ENCODE measurements around the gene TRAPPC2L. TPM values are rescaled to one million over a fixed set of nuclear protein-coding genes. Genes with fewer than 3 reads are reported as not detected.

Gene TRAPPC2L
- total and polyA plus RNA-seq, 2 experiments from 2014 or later, result 58.7 to 215 TPM

DNA sequence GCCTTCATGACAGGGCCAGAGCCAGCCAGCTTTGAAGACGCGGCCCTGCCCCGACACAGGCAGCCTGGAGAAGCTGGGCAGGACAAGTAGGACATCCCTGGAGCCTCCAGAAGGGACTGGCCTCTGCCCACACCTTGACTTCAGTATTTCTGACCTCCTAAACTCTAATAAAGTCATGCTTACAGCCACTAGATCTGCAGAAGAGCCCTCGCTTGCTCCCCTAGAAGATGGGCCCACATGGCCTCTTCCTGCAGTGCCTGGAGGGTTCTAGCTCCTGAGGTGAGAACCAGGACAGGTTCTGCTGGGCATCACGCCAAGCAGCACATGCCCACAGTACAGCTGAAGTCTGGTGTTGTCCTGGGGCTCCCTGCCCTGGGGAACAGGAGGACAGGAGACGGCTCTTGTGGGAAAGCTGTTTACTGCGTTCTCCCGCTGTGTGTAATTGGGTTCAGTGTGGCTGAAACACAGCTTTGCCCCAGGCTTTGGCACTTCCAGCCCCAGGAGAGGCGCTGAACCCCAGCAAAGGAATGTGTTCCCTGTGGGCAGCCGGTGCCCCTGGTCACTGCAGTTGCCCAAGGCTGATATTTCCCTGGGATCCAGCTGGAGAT is 47.8 kb upstream of the TRAPPC2L start:
- Histone ChIP-seq H3K36me3 (replicated peaks; ENCODE audit: insufficient read depth, low read depth) (no peaks in the 10 kb centered on the region), H3K79me2 (peaks cover 25% of the 10 kb centered on the region), H3K9me2 (replicated peaks; ENCODE audit: insufficient read depth) (no peaks in the 10 kb centered on the region), H3K4me2 (no peak overlapping the region), H3K27me3 (no peaks in the 10 kb centered on the region), H3K9me3 (ENCODE audit: low read depth) (no peaks in the 10 kb centered on the region), H2AFZ (no peak overlapping the region), H3K27ac (no peak overlapping the region), H3K4me1 (ENCODE audit: insufficient read depth) (peaks cover 26% of the 10 kb centered on the region), H4K20me1 (ENCODE audit: insufficient read depth, poor library complexity, severe bottlenecking) (peaks cover 6% of the 10 kb centered on the region), H3K4me3 (no peak overlapping the region)
- DNase-seq (ENCODE audit: low spot score), result no peak
- TF ChIP-seq, protein P1, sequence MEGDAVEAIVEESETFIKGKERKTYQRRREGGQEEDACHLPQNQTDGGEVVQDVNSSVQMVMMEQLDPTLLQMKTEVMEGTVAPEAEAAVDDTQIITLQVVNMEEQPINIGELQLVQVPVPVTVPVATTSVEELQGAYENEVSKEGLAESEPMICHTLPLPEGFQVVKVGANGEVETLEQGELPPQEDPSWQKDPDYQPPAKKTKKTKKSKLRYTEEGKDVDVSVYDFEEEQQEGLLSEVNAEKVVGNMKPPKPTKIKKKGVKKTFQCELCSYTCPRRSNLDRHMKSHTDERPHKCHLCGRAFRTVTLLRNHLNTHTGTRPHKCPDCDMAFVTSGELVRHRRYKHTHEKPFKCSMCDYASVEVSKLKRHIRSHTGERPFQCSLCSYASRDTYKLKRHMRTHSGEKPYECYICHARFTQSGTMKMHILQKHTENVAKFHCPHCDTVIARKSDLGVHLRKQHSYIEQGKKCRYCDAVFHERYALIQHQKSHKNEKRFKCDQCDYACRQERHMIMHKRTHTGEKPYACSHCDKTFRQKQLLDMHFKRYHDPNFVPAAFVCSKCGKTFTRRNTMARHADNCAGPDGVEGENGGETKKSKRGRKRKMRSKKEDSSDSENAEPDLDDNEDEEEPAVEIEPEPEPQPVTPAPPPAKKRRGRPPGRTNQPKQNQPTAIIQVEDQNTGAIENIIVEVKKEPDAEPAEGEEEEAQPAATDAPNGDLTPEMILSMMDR (IDR thresholded peaks at IDR 0.05; ENCODE audit: poor library complexity), result no peak
- TF ChIP-seq EZH2phosphoT487 (IDR thresholded peaks at IDR 0.05; ENCODE audit: low read depth, severe bottlenecking, unreplicated experiment) (no peak), EZH2 (IDR thresholded peaks at IDR 0.05; ENCODE audit: borderline replicate concordance) (no peak)
- WGBS (ENCODE audit: low lambda C conversion rate, missing lambda C conversion rate), result 86% methylated on average over 10 of the region's 10 CpGs

DNA sequence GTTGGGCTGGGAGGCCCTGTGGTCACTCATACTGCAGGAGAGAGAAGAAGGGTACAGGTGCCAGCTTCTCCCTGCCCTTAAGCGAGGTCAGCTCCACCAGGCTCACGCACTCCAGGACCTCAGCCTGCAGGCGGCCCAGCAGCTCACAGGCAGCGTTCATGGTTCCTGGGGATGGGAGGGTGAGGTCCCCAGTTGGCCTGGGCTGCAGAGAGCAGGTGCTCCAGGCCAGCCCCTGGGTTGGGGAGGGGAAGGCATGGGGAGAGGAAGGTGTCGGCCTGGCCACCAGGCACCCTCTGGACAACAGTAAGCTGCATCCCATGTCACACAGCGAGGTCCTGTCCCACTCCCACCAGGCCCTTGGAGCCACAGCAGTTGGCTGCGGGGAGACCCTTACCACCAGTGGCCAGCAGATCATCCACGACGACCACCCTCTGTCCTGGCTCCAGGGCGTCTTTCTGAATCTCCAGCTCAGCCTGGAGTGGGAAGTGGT is 47.2 kb upstream of the TRAPPC2L start:
- no peak for TF ChIP-seq EZH2 (IDR thresholded peaks at IDR 0.05; ENCODE audit: borderline replicate concordance)
- DNase-seq (ENCODE audit: low spot score), result no peak
- Histone ChIP-seq H3K79me2 (peaks cover 21% of the 10 kb centered on the region), H3K4me1 (ENCODE audit: insufficient read depth) (peaks cover 20% of the 10 kb centered on the region), H2AFZ (no peak overlapping the region), H3K27me3 (no peaks in the 10 kb centered on the region), H3K36me3 (replicated peaks; ENCODE audit: insufficient read depth, low read depth) (no peaks in the 10 kb centered on the region), H3K9me2 (replicated peaks; ENCODE audit: insufficient read depth) (no peaks in the 10 kb centered on the region), H3K9me3 (ENCODE audit: low read depth) (no peaks in the 10 kb centered on the region), H4K20me1 (ENCODE audit: insufficient read depth, poor library complexity, severe bottlenecking) (peaks cover 6% of the 10 kb centered on the region), H3K4me3 (no peak overlapping the region), H3K4me2 (peak overlapping the region; percentile 89), H3K27ac (no peak overlapping the region)
- WGBS (ENCODE audit: low lambda C conversion rate, missing lambda C conversion rate), result 89% methylated on average over 10 of the region's 10 CpGs

DNA sequence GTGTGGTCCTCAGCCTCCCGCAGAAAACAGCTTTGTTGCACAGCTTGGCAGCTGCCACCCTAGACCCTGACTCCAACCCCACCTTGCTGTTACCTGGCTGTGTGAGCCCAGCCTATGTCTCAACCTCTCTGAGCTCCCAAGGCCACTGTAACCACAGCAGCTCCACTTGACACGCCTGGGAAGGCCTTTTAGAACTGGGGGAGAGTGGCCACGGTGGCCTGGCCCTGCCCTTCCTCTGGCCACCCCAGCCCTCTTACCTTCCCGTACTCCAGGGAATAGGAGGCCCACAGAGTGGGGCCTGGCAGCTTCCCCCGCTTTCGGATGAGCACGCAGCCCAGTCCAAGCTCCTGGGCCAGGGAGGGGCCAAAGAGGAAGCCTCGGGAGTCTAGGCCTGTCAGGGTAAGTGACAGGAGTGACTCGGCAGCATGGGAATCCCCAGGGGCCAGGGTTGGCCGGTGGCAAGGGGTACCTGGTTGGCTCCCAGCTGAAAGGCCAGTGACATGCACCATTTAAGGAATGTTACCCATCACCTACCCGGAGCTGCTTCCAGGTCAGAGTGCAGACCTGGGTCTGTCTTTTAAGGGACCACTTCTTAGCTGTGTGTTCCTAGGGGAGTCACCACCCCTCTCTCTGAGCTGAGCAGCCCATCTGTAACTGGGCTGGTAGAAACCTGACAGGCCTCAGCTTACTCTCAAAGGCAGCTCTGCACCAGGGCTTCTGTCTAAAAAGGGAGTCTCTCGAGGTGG is 46.6 kb upstream of the TRAPPC2L start:
- no peaks in the 10 kb centered on the region for H3K36me3 ChIP-seq (replicated peaks; ENCODE audit: insufficient read depth, low read depth)

More for the DNA sequence above, 46.6 kb upstream of the TRAPPC2L start:
- peaks cover 15% of the 10 kb centered on the region for H3K79me2 ChIP-seq
- H3K4me1 ChIP-seq (ENCODE audit: insufficient read depth), result peaks cover 17% of the 10 kb centered on the region
- H3K9me3 ChIP-seq (ENCODE audit: low read depth), result no peaks in the 10 kb centered on the region
- no peak overlapping the region for H2AFZ ChIP-seq
- TF ChIP-seq EZH2 (IDR thresholded peaks at IDR 0.05; ENCODE audit: borderline replicate concordance) (no peak), EZH2phosphoT487 (IDR thresholded peaks at IDR 0.05; ENCODE audit: low read depth, severe bottlenecking, unreplicated experiment) (no peak)
- TF ChIP-seq, protein P1 (IDR thresholded peaks at IDR 0.05; ENCODE audit: poor library complexity), result no peak
- peaks cover 6% of the 10 kb centered on the region for H4K20me1 ChIP-seq (ENCODE audit: insufficient read depth, poor library complexity, severe bottlenecking)
- H3K27me3 ChIP-seq, result no peaks in the 10 kb centered on the region
- peak overlapping the region; percentile 73 for H3K4me3 ChIP-seq
- DNase-seq (ENCODE audit: low spot score), result no peak
- peak overlapping the region; percentile 89 for H3K4me2 ChIP-seq
- WGBS (ENCODE audit: low lambda C conversion rate, missing lambda C conversion rate), result 56% methylated on average over 12 of the region's 12 CpGs
- peak overlapping the region; percentile 92 for H3K27ac ChIP-seq
- H3K9me2 ChIP-seq (replicated peaks; ENCODE audit: insufficient read depth), result no peaks in the 10 kb centered on the region

Measured in hepatocyte (in vitro differentiated cells).